HepG2 (cell line): ENCODE measurements around the gene ANTKMT. TPM values are rescaled to one million over a fixed set of nuclear protein-coding genes. Genes with fewer than 3 reads are reported as not detected.

Experiments used
- CHCHD3 ChIP-seq: sonication (generic); formaldehyde crosslinking; IDR thresholded peaks from 2 replicates; pipeline ENCODE4 v1.8.0; 2022; ENCODE audit warnings: mild to moderate bottlenecking, missing genetic modification reagents, moderate library complexity
- GFI1 ChIP-seq: sonication (generic); formaldehyde crosslinking; IDR thresholded peaks from 2 replicates; pipeline ENCODE4 v1.5.0; 2020; ENCODE audit warnings: missing genetic modification reagents, mild to moderate bottlenecking, borderline replicate concordance
- KAT7 ChIP-seq: IDR thresholded peaks from 2 replicates; pipeline ENCODE4 v1.6.1; 2018; ENCODE audit warnings: borderline replicate concordance, missing compliant biosample characterization
- KLF11 ChIP-seq: IDR thresholded peaks from 2 replicates; pipeline ENCODE4 v1.6.1; 2016; ENCODE audit warnings: missing compliant biosample characterization
- MIXL1 ChIP-seq: IDR thresholded peaks from 2 replicates; pipeline ENCODE4 v1.6.1; 2016
- MTA1 ChIP-seq: sonication (generic); formaldehyde crosslinking; IDR thresholded peaks from 2 replicates; pipeline ENCODE4 v1.4.0; 2020; ENCODE audit warnings: missing genetic modification reagents, mild to moderate bottlenecking, borderline replicate concordance
- SPEN ChIP-seq: sonication (generic); formaldehyde crosslinking; IDR thresholded peaks from 2 replicates; pipeline ENCODE4 v1.5.1; 2020; ENCODE audit warnings: low read depth, mild to moderate bottlenecking, missing genetic modification reagents
- ZFP37 ChIP-seq: sonication (generic); formaldehyde crosslinking; IDR thresholded peaks from 2 replicates; pipeline ENCODE4 v1.4.0; 2020; ENCODE audit warnings: missing genetic modification reagents, borderline replicate concordance
- ZNF230 ChIP-seq: sonication (generic); formaldehyde crosslinking; IDR thresholded peaks from 2 replicates; pipeline ENCODE4 v1.4.0; 2020; ENCODE audit warnings: mild to moderate bottlenecking, missing genetic modification reagents
- ZNF570 ChIP-seq: sonication (generic); formaldehyde crosslinking; IDR thresholded peaks from 2 replicates; pipeline ENCODE4 v1.4.0; 2020; ENCODE audit warnings: mild to moderate bottlenecking, missing genetic modification reagents, borderline replicate concordance
- ZNF709 ChIP-seq: sonication (generic); formaldehyde crosslinking; IDR thresholded peaks from 2 replicates; pipeline ENCODE4 v1.5.0; 2020; ENCODE audit warnings: mild to moderate bottlenecking, missing genetic modification reagents
- polyA plus RNA-seq, 8 experiments: library from polyadenylated mRNA; depleted of rRNA in 3 of 8; stranded (reverse) in 7 of 8; unstranded in 1 of 8; fragments of >200 nt; fragmentation: Illumina TruSeq in 4 of 8; extraction: Trizol in 4 of 8; gene quantifications; 2 replicates each; pipeline versions ENCODE4 v1.2.1 to v1.2.3, GENCODE V29; 2011 to 2016; ENCODE audit warnings: low read depth in 4 of 8, missing spikeins in 1 of 8, mixed read lengths in 1 of 8; ENCODE audit not compliant: insufficient read depth in 1 of 8
- total RNA-seq, 5 experiments: library from RNA; depleted of rRNA; stranded (reverse); fragments of >200 nt; fragmentation: Illumina TruSeq; extraction: Trizol; gene quantifications; 2 replicates each; pipeline ENCODE4 v1.2.3, GENCODE V29; 2016; ENCODE audit warnings: low read depth in 1 of 5
- TF ChIP-seq, protein P1 (sequence below): sonication (generic); formaldehyde crosslinking; IDR thresholded peaks from 2 replicates; pipeline ENCODE4 v1.8.0; 2023; ENCODE audit warnings: mild to moderate bottlenecking, missing genetic modification reagents
- TF ChIP-seq, protein P2 (sequence below): sonication (generic); formaldehyde crosslinking; IDR thresholded peaks from 2 replicates; pipeline ENCODE4 v1.9.0; 2021; ENCODE audit warnings: missing genetic modification reagents, borderline replicate concordance
- TF ChIP-seq, protein P3 (sequence below): sonication (generic); formaldehyde crosslinking; IDR thresholded peaks from 2 replicates; pipeline ENCODE4 v1.4.0; 2020; ENCODE audit warnings: missing genetic modification reagents
- TF ChIP-seq, protein P4 (sequence below): sonication (generic); IDR thresholded peaks from 2 replicates; pipeline ENCODE4 v1.6.1; 2016; ENCODE audit warnings: low read depth, borderline replicate concordance
- TF ChIP-seq, protein P5 (sequence below): sonication (generic); formaldehyde crosslinking; IDR thresholded peaks from 2 replicates; pipeline ENCODE4 v1.5.0; 2020; ENCODE audit warnings: mild to moderate bottlenecking, missing genetic modification reagents, borderline replicate concordance
- TF ChIP-seq, protein P6 (sequence below): sonication (generic); formaldehyde crosslinking; IDR thresholded peaks from 2 replicates; pipeline ENCODE4 v1.8.1; 2023; ENCODE audit warnings: mild to moderate bottlenecking, missing genetic modification reagents
- TF ChIP-seq, protein P7 (sequence below): sonication (generic); formaldehyde crosslinking; IDR thresholded peaks from 2 replicates; pipeline ENCODE4 v1.4.0; 2020; ENCODE audit warnings: mild to moderate bottlenecking, missing genetic modification reagents

Gene ANTKMT
- total and polyA plus RNA-seq, 2 of the 13 experiments (the other 11 are each of a cell fraction or from before 2014, with no cell fraction given), result 7.5 to 47.8 TPM

DNA sequence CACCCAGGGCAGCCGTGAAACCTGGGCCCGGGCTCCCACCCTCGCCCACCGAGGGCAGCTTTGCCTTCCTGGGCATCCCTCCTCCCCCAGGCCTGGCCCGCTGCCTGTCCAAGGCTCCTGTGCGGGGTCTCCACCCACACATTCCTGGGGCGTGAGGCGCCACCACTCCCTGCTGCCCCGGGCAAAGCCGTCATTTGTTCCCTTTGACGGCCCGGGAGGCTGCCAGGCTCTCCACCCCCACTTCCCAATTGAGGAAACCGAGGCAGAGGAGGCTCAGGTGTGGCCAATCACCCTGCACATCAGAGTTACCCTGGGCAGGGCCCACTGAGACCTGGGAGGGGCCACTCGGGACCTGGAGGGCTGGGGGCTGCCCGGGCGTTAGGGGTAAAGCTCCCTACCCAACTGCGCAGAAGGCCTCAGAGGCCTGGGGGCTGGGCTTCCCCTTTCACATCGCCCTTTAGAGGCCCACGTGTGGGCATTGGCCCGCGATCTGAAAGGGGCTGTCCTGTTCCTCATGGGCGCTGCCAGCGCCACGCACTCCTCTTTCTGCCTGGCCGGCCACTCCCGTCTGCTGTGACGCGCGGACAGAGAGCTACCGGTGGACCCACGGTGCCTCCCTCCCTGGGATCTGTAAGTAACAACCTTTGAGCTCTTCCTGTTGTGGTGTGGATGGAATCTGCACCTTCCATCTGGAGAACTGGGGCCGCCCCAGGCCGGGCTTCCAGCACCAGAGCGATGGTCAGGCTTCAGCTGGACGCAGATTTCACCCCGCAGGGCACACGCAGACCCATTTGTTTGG is 39.8 kb downstream of the ANTKMT start, which contains the start of gene MSLN (continued):
- TF ChIP-seq, protein P1, sequence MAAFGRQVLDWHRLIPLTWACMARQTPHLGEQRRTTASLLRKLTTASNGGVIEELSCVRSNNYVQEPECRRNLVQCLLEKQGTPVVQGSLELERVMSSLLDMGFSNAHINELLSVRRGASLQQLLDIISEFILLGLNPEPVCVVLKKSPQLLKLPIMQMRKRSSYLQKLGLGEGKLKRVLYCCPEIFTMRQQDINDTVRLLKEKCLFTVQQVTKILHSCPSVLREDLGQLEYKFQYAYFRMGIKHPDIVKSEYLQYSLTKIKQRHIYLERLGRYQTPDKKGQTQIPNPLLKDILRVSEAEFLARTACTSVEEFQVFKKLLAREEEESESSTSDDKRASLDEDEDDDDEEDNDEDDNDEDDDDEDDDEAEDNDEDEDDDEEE (CRISPR knock-in tag), result no peak
- TF ChIP-seq SPEN (no peak), GFI1 (0 out of 2 replicates have a peak, but pooled peaks have one; percentile 16), KAT7 (no peak), KLF11 (no peak), ZNF709 (CRISPR knock-in tag) (0 out of 2 replicates have a peak, but pooled peaks have one; percentile 45), ZFP37 (no peak), MTA1 (CRISPR knock-in tag) (peak; percentile 56; the same call in 1 of the 2 replicates), MIXL1 (CRISPR knock-in tag) (no peak), ZNF570 (no peak), CHCHD3 (CRISPR knock-in tag) (no peak), ZNF230 (CRISPR knock-in tag) (no peak)
- TF ChIP-seq, protein P2, sequence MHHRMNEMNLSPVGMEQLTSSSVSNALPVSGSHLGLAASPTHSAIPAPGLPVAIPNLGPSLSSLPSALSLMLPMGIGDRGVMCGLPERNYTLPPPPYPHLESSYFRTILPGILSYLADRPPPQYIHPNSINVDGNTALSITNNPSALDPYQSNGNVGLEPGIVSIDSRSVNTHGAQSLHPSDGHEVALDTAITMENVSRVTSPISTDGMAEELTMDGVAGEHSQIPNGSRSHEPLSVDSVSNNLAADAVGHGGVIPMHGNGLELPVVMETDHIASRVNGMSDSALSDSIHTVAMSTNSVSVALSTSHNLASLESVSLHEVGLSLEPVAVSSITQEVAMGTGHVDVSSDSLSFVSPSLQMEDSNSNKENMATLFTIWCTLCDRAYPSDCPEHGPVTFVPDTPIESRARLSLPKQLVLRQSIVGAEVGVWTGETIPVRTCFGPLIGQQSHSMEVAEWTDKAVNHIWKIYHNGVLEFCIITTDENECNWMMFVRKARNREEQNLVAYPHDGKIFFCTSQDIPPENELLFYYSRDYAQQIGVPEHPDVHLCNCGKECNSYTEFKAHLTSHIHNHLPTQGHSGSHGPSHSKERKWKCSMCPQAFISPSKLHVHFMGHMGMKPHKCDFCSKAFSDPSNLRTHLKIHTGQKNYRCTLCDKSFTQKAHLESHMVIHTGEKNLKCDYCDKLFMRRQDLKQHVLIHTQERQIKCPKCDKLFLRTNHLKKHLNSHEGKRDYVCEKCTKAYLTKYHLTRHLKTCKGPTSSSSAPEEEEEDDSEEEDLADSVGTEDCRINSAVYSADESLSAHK (CRISPR knock-in tag), result no peak
- TF ChIP-seq, protein P3, sequence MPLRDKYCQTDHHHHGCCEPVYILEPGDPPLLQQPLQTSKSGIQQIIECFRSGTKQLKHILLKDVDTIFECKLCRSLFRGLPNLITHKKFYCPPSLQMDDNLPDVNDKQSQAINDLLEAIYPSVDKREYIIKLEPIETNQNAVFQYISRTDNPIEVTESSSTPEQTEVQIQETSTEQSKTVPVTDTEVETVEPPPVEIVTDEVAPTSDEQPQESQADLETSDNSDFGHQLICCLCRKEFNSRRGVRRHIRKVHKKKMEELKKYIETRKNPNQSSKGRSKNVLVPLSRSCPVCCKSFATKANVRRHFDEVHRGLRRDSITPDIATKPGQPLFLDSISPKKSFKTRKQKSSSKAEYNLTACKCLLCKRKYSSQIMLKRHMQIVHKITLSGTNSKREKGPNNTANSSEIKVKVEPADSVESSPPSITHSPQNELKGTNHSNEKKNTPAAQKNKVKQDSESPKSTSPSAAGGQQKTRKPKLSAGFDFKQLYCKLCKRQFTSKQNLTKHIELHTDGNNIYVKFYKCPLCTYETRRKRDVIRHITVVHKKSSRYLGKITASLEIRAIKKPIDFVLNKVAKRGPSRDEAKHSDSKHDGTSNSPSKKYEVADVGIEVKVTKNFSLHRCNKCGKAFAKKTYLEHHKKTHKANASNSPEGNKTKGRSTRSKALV (CRISPR knock-in tag), result peak; percentile 40; the same call in 1 of the 2 replicates
- TF ChIP-seq, protein P4, sequence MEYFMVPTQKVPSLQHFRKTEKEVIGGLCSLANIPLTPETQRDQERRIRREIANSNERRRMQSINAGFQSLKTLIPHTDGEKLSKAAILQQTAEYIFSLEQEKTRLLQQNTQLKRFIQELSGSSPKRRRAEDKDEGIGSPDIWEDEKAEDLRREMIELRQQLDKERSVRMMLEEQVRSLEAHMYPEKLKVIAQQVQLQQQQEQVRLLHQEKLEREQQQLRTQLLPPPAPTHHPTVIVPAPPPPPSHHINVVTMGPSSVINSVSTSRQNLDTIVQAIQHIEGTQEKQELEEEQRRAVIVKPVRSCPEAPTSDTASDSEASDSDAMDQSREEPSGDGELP, result 0 out of 2 replicates have a peak, but pooled peaks have one; percentile 21
- TF ChIP-seq, protein P5, sequence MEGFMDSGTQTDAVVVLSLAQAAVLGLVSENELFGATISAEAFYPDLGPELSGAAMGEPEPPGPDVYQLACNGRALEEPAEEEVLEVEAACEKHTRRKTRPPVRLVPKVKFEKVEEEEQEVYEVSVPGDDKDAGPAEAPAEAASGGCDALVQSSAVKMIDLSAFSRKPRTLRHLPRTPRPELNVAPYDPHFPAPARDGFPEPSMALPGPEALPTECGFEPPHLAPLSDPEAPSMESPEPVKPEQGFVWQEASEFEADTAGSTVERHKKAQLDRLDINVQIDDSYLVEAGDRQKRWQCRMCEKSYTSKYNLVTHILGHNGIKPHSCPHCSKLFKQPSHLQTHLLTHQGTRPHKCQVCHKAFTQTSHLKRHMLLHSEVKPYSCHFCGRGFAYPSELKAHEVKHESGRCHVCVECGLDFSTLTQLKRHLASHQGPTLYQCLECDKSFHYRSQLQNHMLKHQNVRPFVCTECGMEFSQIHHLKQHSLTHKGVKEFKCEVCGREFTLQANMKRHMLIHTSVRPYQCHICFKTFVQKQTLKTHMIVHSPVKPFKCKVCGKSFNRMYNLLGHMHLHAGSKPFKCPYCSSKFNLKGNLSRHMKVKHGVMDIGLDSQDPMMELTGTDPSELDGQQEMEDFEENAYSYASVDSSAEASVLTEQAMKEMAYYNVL (CRISPR knock-in tag), result no peak
- TF ChIP-seq, protein P6, sequence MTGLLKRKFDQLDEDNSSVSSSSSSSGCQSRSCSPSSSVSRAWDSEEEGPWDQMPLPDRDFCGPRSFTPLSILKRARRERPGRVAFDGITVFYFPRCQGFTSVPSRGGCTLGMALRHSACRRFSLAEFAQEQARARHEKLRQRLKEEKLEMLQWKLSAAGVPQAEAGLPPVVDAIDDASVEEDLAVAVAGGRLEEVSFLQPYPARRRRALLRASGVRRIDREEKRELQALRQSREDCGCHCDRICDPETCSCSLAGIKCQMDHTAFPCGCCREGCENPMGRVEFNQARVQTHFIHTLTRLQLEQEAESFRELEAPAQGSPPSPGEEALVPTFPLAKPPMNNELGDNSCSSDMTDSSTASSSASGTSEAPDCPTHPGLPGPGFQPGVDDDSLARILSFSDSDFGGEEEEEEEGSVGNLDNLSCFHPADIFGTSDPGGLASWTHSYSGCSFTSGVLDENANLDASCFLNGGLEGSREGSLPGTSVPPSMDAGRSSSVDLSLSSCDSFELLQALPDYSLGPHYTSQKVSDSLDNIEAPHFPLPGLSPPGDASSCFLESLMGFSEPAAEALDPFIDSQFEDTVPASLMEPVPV, result no peak
- TF ChIP-seq, protein P7, sequence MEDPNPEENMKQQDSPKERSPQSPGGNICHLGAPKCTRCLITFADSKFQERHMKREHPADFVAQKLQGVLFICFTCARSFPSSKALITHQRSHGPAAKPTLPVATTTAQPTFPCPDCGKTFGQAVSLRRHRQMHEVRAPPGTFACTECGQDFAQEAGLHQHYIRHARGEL (CRISPR knock-in tag), result no peak
